Stimulated activated CD8-positive, alpha-beta memory T cell treated with anti-CD3 and anti-CD28 coated beads, Interleukin-2, amount 100 ng/mL, for 1 hour (primary cell): ENCODE data around the gene CD99.
"Not testable (repeated sequence)": the region's sequence is repeated elsewhere in the genome, so short reads cannot be mapped to it uniquely, and the experiment has no call there.

ENCODE experiments used
- DNase-seq, 2 donors: peaks; one replicate each; pipeline ENCODE4 v3.0.0-alpha.2; 2020; ENCODE audit warnings: low read depth in 2 of 2

Gene CD99

GRCh38 chrX:2675657-2676200 lies 15.4 kb upstream of the CD99 start:
- DNase-seq: not testable (repeated sequence)

DNA sequence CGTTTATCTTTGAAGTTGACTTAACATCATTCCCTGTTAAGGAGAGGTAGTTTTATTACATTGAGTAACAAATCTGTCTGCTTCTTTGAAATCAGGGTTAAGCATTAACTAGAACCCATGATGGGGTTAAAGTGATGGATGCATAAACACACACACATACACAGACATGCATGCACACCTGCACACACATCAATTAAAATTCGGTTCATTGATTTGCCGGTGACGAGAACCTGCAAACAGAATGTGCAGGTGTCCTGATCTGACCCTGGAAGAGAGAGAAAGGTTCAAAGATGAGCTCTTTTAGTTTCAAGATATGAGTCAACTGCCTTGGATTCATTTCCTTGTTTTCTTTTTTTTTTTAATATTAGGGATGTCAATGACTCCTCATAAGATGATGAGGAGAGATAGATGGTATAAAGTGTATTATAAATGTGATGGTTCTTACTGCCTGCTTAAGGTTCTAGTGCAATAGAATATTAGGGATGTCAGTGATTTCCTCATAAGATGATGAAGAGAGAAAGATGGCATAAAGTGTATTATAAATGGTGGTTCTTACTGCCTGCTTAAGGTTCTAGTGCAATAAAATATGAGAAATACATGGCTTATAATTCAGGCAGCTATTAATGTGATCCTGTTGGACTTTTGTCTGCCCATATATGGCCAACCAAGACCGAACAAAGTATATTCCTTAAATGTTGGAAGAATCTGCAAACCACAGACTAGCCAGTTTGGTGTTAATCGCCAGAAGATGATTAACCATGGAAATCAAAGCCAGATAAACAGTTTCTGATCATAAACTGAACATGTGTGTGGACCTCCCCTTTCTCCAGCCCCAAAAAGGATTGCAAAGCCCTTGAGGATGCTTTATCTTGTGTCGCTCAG lies 14.1 kb upstream of the CD99 start:
- no peak for DNase-seq

- no peak for DNase-seq
These were observed 13.3 kb upstream of the CD99 start for GRCh38 chrX:2677764-2678163.

- DNase-seq: no peak
These were observed 12.5 kb upstream of the CD99 start for GRCh38 chrX:2678583-2678982.

GRCh38 chrX:2679534-2680485 lies 11.3 kb upstream of the CD99 start:
- DNase-seq: no peak

DNA sequence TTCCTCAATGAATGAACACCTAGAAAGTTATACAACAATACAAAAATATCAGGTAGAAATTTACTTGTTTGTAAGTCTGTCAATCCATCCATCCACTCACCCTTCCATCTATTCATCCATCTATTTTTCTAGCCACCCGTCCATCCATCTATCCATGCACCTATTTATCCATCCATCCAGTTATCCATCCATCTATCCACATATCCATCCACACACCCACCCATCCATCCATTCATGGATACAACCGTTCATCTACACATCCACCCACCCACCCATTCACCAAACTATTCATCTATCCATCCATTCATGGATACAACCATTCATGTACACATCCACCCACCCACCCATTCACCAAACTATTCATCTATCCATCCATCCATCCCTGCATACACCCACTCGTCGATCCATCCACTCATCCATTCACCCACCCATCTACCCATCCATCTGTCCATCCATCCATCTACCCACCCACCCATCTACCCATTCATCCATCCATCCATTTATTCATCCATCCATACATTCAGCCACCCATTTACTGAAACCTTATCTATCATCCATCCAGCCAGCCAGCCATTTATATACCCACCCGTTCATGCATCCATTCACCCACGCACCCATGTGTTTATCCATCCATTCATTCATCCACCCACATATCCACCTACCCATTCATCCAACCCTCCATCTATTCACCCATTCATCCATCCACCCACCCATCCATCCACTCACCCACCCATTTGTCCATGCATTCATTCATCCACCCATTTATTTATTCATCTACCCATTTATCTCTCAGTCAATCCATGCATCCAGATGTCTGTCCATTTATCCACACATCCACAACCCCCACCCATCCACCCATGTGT lies 10.4 kb upstream of the CD99 start:
- no peak for DNase-seq

DNA sequence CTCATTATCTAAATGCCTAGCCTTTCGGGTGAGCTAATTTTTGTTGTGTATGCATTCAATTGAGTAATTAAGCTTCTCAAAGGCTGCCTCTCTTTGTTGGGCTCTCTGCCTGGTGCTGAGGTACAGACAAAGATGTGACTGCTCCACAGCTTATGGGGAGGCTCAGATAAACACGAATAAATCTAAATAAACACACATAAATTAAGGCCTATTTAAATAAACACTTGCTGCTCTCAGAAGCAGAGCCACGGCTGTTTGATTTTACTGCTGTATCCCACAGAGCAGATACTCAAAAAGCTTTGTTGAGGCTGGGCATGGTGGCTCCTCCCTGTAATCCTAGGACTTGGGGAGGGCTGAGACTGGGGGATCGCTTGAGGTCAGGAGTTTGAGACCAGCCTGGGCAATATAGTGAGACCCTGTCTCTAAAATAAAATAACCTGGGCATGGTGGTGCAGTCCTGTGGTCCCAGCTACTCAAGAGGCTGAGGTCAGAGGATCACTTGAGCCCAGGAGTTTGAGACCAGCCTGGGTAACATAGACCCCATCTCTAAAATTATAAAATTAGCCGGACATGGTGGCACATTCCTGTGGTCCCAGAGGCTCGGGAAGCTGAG lies 8.4 kb upstream of the CD99 start:
- no peak for DNase-seq

GRCh38 chrX:2684256-2684655 lies 6.8 kb upstream of the CD99 start:
- no peak for DNase-seq

- DNase-seq: no peak
These were observed 5.2 kb upstream of the CD99 start for GRCh38 chrX:2685886-2686285.

DNA sequence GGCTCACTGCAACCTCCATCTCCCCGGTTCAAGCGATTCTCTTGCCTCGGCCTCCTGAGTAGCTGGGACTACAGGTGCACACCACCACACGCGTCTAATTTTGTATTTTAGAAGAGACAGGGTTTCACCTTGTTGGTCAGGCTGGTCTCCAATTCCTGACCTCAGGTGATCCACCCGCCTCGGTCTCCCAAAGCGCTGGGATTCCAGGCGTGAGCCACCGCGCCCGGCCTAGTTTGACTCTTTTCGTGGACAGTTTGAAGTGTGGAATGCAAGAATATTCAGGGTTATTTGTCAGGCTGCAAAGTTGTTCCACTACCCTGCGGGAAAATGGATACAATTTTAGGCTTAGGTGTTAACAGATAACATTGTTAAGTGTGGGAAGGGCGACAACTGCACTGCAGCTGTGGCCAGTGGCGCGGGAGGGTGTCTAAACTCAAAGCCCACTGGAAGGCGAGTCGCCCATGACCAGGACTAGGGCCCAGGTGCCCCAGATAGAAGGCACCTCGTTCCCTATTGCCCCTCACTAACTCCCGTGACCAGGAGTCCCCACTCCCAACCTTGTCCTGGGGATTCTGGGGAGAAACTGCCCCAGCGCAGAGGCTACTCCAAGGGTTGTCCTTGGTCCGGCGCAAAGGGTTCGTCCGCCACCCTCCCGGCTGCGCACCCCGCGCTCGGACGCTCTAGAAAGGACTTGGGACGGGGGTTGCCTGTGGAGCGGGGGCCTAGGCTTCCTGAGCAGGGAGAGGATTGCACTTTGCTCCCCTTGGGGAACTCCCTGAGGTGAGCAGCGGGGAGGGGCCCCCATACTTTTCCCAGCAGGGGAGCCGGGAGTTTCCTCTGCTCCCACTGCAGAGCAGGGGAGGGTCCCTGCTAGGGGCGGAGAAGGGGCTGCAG lies 1.1 kb upstream of the CD99 start:
- no peak for DNase-seq

DNA sequence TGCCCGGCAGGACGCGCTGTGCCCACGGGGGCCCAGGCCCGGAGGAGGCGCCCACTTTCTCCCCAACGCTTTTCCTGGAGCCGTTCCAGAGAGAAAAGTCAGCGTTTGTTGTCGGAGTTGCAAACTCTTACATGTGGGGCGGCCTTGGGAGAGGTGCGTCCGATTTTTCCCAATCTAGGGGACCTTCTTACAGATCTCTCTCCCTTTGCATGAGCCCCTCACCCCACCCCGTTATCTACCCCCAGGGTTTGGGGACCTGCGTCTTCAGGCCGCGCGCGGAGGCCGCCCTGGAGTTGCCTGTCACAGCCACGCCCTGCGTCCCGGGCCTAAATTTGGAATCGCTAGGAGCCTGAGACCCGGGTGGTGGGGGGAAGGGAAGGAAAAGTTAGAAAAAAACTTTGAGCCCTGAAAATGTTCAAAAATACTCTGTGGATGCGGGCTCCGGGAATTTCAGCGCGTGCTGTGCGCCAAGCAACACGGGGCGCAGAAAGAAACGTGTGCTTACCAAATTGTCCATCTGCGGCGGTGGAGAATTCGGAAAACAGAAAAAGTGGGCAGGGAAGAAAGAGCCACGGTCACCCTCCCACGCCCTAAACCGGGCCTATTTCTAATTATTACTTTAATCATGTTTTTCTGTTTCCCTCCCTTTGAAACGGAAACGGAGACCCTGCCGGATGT lies 587 bp downstream of the CD99 start:
- DNase-seq: no peak

GRCh38 chrX:2692221-2693112 lies 1.4 kb downstream of the CD99 start:
- no peak for DNase-seq

- DNase-seq: no peak
These were observed 2.3 kb downstream of the CD99 start for GRCh38 chrX:2693113-2694002.

DNA sequence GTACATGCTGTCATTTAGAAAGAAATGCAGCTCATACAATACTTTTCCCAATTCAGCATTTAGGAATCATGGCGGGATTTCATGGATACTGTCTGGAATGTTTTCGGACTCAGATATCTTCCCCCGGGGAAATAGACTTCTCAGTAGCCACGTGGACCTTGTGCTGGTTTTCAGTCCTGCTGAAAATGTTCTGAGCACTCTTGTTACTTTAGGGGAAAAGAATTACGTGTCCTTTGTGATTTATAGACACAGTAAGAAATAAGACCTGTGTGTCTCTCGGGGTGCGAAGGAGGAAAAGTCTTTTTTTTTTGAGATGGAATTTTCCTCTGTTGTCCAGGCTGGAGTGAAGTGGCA lies 3.8 kb downstream of the CD99 start:
- DNase-seq: no peak

DNA sequence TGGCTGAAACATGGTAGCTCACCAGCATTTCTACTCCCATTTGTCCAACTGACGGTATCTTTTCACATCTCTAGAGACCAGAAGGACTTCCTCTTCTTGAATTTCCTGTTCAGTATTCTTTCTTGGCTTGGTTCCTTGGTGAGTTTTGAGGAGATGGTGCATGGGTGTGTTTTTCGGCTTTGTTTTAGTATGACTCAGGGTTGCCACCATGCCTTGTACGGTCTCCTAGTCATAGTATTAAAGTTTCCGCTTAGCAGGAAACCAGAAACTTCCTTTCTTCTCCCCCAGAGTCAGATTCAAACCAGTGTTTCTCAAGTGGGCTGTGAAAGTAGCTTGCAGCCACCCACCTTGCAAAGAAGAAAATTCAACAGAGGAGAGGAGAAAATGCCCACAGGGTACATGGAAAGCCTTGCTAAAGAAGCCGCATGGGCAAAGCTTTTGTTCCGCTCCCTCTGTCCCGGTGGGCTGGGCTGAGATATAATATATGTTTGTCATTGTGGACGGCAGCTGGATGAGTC lies 5.7 kb downstream of the CD99 start:
- peak in 1 of 2 donors; percentile 31 for DNase-seq

DNA sequence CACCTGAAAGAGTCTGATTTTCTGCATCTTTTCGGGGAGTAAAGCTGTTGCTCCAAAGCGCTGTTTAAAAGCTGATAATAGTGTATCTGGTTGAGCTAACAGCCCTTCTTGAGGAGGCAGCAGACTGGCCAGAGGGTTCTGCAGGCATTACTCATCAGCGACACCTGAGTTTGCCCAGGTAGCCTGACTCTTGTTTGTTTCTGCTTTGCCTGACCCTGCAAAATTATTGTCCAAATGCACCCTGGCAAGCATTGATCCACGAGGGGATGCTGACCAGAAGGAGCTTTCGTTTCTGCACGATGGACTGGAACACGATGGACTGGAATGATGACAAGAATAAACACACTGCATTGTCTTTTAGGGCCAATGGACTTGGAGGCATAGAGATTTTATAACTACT lies 6.2 kb downstream of the CD99 start:
- no peak for DNase-seq

GRCh38 chrX:2697741-2698299 lies 6.7 kb downstream of the CD99 start:
- DNase-seq: no peak
